DMS153 (cell line): ENCODE measurements around the gene CD47.
A peak's percentile ranks its signal among the peaks of the same experiment; 100 is the strongest.

Experiments used
- DNase-seq: peaks from one replicate; lab custom pipeline; 2025; lab: John Stamatoyannopoulos, UW

The CD47 gene

DNA sequence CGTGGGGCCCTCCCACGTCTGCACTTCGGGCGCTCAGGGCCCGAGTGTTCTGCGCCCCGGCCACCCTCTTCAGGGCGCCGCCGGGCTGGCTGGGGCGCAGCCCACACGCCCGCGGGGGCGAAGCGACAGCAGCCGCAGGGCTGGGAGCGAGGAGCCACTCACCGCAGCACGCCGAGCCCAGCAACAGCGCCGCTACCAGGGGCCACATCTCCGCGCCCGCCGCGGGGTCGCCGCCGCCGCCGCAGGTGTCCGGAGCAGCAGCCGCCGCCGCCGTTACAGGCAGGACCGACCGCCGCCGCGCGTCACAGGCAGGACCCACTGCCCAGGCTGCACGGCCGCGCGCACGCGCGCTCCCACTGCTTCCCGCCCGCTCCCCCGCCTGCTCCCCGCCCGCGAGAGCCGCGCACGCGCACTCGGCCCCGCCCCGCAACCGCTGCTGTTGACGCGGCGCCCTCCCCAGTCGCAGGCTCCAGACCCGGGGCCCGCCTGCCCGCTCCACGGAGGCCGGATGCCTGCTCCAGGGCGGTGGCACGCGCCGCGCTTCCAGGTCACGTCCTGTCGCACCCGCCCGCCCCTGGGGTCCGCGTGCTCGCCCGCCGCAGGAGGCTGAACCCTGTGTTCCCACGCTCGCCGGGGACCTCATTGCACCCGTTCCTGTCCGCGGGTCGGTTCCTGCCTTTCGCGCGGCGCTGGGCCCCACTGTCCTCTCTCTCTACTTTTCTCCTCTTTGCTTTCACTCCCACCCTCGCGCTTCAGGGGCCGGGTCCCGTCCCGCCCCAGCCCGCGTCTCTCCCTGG is at the start of gene CD47:
TSS of gene CD47 (minus strand) at position 331 of the 797 bp plus-strand sequence. CDS start at position 208, 123 bp downstream.
- peak; percentile 69 for DNase-seq

DNA sequence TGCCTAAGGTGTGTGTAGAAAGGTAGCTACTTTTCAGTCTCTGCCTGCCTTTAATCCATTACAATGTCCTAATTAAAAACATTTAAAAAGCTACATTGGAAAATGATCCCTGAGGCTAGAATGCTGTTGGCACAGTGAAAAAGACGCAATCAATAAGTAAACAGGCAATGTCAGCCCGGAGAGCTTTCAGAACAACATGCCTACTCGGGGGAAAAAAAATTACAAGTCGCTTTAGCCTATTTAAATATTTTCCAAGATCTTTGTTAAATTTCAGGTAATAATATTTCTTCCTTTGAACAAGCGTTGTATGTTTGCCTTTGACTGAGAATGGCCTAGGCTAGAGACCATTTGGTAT is 46.6 kb upstream of the CD47 start:
- no peak for DNase-seq

DNA sequence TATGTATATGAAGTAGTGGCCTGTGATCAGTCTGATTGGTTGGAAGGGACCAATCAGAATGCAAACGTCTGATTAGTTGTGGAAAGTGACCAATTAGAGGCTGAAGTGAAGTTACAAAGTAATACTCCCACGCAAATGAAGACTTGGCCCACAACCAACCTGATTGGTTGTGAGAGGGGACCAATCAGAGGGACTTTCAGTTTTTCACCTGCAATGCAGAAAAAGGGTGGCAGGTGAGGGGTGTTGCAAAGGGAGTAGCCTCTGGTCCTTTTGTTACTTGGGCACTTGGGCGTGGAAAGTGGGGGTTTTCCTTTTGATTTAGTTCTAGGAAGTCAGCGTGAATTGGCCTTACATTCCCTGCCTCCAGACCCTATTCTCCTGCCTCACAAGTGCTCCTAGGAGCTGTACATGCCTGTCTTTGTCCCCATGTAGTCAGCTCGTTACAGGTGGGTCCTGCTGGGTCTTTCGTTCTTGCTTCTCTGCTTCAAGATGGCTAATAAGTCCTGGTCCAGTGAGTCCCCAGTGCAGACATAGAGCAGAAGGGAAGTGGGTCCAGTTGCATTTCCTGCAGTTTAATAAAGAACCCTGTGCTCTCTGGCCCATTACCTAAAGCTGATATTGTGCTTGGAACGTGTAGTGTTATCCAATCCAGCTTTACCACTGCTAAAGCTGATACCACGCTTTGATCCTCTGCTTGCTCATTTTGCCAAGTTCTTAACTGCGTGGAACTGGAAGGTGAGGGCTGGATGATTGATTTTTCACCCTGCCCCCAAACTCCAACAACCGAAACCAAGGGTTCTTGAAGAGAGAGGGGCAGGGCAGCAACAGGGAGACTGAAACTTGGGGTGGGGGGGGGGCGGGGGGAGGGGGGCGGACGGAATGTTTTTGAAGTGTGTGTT is 46.0 kb upstream of the CD47 start:
- no peak for DNase-seq

DNA sequence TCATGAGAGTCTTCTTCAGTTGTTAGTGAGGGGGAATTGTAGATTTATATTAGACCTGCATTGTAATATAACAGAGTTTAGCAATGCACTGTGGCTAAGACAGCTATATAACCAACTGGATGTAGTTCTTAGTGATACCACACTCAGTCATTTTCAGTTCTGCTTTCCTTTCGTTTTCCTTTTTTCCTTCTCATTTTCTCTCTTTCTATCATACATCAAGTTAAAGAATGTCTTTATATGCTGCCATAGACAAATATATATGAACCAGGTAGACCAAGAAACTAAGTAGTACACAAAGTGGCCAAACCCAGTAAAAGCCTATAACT is 43.7 kb upstream of the CD47 start:
- no peak for DNase-seq

DNA sequence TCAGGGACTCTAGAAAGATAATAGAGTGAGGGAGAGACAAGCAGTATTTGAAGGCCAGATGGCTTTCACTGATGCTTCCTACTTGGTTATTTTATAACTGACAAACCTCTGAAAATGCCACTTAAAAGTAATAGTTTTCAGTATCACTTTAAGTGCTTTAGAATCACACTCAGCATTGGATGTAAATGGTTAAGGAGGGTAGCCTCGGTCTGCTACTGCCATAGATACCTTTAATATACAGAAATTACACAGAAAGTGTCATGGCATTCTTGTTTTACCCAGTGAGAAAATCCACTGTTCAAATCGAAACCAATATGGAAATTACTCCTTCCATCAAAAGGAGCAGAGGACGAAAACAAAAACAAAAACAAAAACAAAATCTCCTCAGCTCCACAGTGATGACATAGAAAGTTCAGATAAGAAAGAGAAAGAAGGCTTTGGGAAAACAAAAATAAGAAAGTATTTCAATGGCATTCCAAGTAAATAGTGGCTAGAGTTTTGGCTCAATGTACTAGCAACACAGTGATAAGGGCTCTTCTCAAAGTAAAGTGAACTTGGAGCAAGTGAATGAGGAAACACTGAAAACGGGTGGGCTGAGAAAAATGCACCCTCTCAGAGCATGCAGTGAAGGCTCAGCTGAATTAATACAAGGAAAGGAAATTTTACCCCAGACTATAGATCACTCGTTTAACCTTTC is 43.2 kb upstream of the CD47 start:
- no peak for DNase-seq

DNA sequence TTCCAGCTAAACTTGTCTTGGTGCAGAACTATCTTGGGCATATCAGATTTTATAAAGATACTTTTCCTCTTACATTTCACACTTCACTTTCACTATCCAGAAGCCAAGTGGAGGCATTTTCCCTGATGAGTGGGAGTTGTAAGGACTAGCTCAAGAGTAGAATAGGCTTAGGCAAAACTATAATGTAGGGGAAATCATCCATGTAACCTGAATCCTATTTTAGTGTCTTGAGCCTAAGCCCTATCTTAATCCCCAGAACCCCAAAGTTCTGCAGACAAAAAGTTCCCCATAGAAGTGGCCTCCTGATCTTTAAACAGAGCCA is 42.2 kb upstream of the CD47 start:
- no peak for DNase-seq

DNA sequence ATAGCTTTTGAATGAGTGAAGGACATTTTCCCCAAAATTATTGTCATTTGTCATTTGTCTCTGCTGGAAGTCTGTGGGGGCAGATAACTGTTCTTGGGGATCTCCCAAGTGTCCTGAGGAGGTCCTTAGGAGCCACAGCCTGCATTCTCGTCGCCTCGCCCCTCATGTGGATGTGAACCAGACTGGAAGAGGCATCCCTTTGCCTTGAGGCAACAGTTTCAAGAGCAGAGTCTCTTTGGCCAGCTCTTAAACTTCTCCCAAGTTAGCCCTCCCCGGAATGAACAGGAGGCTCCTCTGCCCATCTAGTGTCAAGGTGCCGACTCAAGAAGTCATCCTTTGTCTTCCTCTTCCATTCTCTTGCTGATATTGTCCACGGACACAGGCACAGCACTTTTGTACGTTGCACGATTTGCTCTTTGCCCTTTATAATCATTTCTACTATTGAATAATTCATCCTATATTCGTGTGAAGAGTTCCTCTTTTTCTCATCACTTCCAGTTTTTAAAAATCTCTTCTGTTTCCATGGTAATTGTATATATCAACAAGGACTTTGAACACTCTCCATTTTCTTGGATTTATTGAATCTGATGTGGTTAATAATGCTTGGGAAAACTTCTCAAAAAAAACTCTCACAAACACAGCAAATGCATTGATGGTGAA is 40.8 kb upstream of the CD47 start:
- no peak for DNase-seq

DNA sequence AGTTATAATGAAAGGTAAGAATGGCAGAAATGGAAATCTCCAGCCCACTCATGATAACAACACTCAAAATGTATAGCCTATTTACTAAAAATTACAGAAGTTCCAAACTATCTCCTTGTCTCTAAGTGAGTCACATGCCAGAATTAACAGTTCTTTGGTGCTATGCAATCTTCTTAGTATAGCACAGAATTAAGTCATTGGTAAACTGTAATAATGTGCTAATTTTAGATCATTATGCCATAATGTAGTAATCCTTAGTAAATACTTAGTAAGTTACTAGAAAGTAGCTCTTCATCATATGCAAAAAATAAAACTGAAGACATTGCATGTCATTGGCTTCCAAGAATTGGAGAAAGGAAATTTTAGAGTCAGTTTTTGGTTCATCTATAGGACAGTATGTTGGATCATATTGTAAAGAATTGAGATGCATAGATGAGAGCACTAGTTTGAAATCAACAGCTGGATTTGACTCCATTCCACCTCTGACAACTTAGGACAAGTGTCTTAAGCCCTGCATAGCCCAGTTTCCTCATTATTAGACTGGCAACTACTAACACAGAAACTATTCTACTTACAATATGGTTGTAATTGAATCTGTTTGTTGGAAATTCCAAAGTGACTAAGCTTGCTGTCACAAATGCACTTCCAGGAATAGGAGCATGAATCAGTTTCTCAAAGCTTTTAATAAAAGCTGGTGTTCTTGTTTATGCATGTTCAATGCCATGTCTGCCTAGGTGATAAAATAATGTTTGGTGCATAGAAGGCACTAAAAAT is 40.1 kb upstream of the CD47 start:
- DNase-seq = no peak

DNA sequence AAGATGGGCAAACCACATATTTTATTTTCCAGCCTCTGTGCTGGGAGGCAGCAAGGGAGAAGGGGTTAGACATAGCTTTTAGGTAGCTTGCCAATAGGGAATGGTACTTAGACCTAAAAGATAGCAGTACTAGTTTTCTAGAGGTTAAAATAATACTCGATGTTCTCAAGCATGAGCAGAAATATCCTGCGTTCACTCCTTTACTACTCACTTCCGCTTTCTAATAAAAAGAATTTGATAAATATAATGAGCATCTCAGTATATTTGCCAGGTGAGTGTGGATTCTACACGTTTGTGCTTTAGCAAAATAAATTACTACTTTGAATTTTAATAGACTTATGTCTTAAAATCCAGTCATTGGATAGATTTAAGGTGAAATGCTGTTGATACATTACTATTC is 39.4 kb upstream of the CD47 start:
- no peak for DNase-seq

DNA sequence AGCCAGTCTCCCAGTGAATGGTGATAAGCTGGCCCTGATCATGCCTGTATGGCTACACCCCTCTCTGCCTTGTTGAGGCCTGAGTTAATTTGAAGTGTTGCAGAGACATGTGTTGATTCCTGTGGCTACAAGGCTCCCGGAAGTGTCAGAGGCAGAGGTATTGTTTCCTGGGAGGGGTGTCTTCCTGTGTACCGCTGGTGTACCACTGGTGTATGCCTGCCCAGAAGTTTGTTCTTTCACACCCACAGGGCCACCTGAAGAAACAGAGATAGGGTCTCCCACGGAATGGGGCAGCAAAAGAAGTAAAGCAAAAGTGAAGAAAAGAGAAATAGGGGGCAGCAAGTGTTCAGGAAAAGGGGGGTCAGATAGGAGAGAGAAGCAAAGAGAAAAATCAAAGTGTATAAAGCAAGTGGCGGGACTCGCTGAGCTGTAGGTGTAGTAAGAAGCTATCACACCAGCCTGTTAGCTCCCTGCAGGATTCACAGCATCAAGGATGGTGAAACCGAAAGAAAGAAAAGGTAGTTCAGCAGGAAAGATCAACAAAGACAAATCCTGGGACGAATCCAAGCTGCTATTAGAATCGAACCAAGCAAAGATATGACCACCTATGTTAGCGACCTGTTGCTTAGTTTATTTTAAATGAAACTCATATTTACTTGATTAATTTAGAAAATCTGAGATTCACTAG is 36.6 kb upstream of the CD47 start:
- DNase-seq = no peak

DNA sequence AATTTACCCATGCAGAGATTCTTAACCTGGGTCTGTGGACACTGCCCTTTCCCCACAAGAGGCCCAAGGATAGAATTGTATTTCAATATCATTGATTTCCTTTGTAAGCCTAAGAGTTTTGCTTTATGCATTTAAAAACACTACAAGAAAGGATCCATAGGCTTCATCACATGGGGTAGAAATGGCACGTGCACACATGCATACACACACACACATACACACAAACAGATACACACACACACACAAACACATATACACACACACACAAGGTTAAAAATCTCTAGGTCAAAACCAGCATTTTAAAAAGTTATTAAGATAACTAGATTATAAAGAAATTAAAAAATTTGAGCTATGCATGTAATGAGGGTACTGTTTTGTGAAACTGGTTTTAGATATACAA is 35.5 kb upstream of the CD47 start:
- no peak for DNase-seq

DNA sequence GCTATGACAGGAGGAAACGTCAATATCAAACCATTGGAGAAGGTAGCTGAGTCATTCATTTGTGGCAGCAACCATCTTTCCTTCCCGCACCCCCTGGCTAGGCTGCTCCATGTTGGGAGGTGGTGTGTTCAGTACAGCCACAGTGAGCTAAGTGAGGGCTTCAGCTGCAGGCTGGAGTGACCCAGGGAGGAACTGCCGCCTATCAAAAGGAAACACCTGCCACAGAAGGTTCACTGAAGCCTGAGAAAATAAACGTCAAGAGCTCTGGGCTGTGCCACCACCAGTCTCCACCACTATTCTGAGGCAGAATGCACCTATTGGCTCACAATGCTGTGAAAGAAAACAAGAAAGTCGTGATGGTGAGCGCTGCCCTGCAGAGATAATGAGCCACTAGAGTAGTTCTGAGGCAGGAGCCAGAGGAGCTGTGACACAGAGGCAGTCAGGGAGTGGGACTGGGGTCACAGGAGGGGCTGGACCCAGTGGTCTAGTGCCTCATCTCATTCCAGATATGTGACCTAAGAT is 34.8 kb upstream of the CD47 start:
- peak; percentile 58 for DNase-seq

DNA sequence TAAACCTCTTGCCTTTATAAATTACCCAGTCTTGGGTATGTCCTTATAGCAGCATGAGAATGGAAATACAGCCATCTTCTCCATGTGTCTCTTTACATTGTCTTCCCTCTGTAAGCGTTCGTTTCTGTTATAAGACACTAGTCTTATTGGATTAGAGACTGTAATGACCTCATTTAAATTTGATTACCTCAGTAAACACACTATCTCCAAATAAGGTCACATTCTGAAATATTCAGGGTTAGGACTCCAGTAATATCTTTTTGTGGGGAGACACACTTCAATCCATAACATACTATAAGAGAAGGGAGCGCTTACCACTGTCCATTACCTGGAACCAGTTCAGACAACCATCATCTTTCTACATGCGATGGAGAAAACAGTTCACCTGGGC is 34.3 kb upstream of the CD47 start:
- DNase-seq = no peak

DNA sequence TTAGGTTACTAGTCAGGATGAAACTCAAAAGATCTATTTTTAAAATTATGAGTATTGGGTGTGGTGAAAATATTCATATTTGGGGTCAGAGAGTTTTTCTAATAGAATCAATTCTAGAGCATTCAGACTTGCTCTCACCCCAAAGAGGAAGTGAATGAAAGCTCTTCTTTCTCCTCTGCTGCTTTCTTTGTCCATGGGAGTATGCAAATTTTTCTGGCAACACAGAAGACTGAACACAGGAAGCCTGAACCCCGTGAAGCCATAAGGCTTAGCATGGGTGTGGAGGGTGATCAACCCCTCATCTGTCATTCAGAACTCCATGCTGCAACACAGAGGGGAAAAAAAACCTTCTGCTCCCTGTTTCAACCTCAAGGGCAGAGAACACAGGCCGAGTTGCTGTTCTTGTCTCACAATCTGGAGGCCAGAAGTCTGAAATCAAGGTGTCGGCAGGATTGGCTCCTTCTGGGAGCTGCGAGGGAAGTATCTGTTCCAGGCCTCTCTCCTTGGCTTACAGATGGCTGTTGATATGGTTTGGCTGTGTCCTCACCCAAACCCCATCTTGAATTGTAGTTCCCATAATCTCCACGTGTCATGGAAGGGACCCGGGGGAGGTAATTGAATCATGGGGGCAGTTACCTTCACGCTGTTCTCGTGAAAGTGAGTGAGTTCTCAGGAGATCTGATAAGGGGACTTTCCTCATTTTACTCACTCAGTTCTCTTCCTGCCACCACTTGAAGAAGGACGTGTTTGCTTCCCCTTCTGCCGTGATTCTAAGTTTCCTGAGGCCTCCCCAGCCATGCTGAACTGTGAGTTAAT is 33.7 kb upstream of the CD47 start:
- DNase-seq = peak; percentile 26

DNA sequence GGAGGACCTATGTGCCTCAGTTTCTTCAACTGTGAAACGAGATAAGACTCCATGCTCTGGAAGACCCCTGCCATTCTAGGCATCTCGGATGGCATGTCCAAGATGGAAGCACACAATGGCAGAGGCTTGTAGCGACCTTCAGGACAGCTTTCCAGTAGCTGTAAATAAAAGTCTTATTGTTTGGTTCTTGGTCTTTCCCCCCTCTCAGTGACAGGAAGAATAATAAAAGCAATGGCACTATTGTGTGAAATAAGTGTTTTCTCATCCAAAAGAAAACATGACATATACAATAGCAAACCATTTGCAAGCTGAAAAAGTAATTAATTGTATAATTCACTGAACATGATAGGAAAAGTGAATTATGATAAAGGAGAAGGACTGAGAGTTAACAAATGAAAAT is 32.5 kb upstream of the CD47 start:
- DNase-seq = no peak

DNA sequence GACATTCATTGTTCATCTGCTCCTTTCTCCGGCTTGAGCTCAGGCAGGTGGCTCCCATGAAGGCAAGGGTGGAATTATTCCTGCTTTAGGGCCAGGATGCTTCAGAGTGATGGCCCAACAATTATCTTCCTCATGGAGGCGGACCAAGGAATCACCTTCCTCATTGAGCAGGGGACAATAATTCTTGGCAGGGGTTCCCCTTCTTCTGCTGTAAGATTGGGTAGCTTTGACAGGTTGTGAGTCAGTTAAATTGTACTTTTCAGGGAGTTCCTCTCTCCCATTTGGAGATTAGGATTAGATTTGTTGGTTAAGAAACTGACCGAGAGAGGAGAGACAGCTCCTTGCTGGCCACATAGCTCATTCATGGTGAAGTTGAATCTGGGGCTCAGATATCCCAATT is 31.4 kb upstream of the CD47 start:
- no peak for DNase-seq

DNA sequence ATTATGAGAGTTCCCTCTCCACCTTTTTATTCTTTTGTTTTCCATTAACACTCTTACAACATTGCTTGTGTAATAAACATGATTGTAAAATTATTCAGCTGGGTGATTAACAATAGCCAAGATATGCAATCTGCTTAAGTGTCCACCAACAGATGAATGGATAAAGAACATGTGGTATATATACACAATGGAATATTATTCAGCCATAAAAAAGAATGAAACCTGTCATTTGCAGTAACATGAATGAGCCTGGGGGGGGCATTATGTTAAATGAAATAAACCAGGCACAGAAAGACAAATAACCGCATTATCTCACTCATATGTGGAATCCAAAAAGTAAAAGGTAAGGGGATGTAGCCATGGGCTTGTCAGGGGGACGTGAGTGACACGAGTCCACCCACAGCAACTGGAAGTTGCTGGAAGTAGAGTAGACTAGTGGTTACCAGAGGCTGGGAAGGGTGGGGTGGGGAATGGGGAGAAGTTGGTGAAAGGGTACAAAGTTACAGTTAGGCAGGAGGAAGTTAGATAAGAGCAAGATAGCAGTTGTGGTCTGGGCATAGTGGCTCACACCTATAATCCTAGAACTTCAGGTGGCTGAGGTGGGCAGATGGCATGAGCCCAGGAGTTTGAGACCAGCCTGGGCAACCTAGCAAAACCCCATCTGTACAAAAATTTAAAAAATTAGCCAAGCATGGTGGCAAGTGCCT is 28.7 kb upstream of the CD47 start:
- DNase-seq = no peak

DNA sequence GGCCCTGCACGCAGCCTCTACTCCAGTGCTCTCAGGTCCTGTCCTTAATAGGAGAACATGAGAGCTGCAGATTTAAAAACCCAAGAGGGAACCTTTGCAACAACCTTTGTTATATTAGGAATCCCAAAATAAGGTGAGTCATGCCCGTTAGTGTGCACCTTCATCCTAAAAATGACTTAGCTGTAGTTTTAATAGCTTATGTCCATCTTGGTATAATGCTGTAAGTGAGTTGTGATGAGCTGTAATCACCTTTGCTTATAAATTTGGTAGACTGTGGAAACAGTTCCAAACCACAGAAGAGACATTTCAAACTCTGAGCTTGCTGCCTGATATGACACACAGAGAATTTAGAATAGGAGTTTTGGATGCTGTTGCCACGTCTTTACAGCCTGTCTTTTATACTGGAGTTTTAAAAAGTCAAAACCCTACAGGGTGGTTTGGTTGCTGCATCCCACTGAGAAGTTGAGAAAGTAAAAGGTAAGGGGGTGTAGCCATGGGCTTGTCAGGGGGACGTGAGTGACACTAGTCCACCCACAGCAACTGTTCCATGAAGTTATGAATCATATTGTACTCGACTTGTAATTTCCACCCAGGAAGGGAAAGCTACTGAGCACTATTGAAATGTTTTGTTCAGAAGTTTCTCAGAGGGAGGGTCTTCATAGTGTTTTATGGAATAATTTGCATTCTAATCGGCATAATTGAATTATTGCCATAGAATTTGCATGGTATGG is 27.4 kb upstream of the CD47 start:
- DNase-seq = no peak
